ENCODE data around the gene ELAVL1.
"Not testable (repeated sequence)": the region's sequence is repeated elsewhere in the genome, so short reads cannot be mapped to it uniquely, and the experiment has no call there.

Gene ELAVL1

DNA sequence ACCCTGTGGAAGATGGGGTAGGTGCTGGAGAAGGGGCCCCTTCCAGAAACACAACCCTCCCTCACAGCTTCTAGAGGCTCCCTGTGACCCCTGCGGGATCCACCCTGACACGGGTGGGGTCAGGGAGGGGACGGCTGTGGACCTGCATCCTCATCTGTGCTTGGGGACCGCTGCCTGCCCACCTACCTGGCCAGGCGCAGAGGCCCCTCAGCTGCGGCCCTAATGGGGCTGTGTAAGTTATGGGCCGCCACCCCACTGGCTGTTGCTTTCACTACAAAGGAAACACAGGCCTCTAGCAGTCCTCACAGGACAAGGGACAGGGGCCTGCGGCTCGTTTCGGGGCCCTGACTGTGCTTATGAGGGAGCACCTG lies 72.5 kb downstream of the ELAVL1 start:
- no peak for DNase-seq

DNA sequence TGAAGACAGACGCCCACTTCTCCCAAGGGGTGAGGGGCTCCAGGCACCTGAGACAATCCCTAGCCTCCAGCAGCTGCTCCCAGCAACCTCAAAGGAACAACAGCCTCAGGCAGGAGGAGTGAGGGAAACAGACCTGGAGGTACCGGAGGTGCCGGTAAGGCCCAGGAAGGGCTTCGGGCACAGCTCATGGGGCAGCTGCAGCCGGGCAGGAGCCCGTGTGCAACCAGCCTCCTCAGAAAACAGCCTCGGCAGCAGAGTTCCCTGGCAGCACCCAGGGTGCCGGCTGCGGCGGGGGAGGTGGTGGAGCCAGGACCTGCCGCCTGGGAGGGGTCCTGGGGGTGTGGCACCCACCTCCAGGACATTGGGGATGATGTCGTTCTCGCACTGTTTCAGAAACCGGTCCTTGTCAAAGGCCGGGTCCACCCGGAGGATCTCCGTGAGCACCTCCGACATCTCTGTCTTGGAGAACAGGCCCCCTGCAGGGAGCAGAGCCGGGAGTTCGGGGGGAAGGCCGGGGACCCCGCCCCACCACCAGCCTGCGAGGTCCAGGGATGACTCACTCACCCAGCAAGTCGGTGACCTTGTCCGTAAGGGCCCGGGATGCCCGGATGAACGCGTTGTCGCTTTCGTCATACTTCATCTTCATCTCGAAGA lies 73.0 kb downstream of the ELAVL1 start:
- DNase-seq = no peak

DNA sequence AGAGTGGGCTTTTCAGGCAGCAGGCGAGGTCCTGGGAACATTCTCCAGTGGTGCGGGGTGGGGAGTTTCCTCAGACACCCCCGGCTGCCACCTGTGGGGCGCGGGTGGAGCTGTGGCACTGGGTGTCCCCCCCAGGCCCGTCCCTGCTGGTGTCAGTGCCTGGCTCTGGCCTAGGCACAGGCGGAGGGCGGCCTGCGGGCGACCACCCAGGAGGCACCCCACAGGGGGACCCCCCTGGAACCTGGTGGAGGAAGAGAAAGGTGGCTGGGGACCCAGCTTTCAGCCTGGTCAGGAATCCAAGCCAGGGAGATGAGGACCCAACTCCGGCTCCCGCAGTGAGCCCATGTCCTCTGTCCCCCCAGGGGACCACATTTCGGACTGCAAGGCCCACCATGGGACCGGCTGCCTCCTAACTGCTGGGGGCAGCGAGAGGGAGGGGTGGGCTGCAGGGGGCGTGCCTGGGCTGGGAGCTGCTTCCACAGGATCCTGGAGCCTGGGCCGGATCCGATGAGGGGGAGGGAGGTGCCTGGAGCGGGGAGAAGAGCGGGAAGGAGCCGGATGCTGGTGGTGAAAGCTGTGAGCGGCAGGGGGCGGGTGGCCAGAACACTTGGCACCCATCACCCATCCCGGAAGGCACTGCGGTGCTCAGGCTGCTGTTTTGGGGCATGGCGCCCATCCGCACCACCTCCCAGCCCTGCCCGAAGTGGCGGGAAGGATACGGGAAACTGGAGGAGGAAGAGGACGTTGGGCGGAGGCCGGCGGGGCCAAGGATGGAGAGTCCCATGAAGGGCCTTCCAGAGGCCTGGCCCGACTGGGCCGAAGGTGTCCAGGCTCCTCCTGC lies 74.0 kb downstream of the ELAVL1 start:
- no peak for DNase-seq

DNA sequence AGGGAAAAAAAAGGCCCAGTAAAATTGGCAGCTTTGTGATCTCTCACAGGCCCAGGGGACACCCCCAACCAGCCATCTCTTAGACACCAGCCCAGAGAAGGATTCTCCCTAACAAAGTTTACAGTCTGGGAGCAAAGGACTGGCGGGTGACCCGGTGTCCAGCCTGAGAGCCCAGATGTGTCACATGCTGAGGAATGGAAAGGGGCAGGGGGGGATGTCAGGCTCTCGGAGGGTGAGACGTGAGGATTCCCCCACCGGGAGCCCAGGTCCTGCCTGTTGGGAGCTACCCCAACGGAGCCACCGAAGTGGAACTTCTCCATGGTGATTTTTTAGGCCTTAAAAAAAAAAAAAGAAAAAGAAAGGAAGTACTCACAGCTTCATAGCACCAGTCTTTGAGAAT lies 74.7 kb downstream of the ELAVL1 start:
- DNase-seq = no peak

DNA sequence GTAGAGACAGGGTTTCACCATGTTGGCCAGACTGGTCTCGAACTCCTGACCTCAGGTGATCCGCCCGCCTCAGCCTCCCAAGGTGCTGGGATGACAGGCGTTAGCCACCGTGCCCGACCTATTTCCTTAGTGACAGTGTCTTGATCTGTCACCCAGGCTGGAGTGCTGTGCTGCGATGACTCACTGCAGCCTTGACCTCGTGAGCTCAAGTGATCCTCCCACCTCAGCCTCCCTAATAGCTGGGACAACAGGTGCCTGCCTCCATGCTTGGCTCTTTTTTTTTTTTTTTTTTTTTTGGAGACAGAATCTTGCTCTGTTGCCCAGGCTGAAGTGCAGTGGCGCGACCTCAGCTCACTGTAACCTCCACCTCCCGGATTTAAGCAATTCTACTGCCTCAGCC lies 75.4 kb downstream of the ELAVL1 start:
- DNase-seq = not testable (repeated sequence)

DNA sequence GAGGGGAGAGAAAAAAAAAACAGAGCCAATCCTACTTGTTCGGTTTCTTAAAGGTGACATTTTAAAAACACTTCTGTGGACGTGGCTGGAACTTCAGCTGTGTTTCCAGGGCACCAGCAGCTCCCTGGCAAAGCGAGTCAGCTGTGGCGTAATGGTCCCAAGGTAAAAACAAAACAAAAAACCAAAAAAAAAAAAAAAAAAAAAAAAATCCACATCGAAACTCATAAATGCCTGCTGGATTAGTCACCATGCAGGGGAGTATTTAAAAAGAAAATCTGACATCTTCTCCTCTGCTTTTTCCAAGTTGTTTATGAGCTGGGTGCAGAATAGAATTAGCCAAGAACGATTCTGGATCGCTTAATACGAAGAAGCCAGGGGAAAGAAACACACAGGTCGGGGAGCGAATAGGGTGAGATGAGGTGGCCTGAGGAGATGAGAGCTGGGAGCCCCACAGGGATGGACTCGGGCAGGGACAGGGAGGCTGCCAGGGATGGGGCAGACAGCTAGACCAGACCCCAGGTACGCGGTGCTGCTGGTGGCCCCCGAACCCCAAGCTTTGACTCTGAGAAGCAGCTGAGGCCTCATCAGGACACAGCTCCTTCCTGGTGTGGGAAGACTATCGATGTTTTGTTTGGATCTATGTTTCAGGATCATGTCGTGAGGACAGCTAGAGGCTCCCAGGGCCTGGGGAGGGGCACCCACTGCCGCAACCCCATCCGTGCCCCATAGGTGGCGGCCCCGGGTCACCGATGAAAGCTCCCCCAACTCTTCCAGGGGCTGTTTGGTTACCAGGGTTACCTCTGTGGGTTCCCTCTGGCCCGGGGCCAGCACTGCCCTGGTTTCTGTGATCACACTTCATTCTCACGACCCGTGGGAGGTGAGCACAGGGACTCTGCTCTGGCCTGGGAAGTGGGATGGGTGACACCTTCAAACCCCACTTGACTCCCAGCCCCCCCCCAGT lies 76.4 kb downstream of the ELAVL1 start:
- peak; percentile 90 for DNase-seq

DNA sequence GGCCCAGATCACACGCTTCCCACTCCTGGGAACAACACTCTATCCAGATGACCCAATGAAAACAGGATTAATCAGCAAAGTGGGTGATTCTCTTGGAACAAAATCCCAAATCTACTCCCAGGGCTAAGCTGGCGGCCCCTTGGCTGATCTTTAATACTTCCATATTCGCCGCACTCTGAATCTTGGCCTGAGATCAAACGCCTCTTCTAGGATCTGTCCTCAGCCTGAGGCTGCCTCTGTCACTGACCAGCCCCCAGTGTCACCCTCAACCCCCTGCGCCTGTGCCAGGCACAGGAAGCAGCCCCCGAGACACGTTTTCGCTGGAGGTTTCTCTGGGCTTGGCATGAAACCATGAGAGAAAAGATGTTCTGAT lies 77.1 kb downstream of the ELAVL1 start:
- DNase-seq = no peak

DNA sequence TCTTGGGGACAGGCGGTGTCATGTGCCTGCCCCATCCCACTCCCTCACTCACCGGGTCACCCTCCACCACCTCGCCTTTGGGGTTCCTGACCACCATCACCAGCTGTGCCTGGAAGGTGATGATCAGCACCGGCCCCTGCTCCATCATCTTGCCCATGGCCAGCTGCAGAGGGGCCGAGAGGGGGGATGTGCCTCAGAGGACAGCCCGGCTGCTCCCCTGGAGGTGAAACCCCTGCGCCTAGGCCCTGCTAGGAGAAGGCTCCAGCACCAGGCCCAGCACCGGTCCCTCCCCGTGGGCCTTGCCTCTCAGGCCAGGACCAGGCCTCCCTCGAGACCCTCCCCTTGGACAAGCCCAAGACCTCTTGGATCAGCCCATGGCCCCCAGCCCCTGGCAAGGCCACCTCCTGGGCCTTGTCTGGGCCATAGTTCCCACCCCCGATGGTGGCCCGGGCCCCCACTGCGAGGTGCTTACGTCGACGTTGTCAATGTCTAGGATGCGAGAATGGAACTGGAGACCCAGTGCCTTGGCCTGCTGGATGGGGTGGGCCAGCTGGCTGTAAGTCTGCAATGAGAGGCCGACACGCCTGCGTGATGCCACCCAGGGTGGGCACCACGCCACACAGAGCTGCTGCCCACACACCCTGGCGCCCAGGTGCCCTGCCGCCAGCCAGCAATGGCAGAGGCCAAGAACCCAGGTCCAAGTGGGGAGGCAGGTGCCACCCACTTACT lies 77.7 kb downstream of the ELAVL1 start:
- no peak for DNase-seq

DNA sequence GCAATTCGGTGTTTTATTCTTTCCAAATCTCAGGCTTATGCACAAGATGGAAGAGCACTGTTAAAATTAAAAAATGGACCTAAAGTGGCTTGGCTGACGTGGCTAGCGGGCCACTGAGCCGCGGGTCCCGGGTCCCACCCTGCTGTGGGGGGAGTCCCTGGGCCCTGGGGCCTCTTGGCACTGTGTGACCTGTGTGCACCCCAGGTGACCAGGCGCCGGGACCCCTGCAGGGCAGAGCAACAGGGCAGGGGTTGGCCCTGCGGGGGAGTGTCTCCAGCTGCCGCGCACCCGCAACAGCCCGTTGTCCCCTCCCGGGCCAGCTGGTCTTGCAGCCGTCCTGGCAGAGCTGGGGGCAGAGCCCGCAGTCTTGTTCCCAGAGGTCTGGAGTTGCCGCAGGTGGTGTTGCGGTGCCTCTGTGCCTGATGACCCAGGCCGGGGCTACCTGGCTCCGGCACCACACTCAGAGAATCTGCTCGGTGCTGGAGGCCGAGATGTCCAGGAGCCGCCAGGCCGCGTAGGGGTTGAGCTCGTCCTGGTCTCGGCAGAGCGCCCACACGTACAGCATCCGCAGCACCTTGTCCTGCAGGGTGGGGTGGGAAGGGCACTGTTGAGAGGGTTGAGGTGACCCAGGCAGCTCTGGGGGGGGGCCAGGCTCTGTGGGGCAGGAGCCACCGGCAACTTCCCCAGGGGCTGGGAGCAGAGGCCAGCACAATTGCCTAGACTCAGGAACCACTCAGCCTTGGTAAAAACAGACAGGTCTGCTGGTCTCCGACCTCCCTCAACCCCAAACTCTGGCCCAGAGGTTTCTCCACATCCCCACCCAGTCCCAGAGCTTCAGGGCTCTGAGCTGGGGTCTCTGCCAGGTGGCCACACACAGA lies 78.5 kb downstream of the ELAVL1 start:
- no peak for DNase-seq

DNA sequence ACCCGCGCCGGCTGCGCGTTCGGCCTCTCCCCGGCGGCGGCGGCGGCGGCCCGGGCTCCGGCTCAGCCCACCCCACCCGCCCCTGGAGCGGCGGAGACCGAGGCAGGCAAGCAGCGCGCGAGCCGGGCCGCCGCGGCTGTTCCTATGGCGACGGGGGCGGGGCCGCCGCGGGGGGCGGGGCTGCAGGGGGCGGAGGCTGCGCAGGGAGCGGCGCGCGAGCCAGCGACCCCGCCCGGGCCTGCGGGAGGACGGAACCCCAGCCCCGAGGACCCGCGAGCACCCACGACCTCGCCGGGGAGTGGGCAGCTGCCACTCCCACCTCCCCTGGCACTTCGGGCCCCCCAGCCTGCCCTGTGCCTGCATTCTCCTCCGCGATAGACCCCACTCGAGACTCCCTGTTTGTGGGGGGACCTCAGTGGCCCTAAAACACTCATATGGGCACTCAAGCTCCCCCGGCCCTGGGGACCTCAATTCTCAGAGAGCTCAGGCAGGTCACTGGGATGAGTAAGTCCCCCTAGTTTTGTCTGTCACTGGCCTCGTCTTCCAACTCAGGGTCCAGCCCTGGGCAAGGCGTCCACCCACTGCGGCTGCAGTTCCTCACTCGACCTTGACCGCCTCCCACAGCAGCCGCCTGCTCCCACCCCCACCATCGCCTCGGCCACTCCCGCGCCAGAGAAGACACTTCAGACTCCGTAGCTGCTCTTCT lies 79.3 kb downstream of the ELAVL1 start, which contains the start of gene CTXN1:
CTXN1 (minus strand) TSS at position 115 of the 706 bp plus-strand sequence. CDS start 597 bp downstream, outside the sequence.
- peak; percentile 74 for DNase-seq

DNA sequence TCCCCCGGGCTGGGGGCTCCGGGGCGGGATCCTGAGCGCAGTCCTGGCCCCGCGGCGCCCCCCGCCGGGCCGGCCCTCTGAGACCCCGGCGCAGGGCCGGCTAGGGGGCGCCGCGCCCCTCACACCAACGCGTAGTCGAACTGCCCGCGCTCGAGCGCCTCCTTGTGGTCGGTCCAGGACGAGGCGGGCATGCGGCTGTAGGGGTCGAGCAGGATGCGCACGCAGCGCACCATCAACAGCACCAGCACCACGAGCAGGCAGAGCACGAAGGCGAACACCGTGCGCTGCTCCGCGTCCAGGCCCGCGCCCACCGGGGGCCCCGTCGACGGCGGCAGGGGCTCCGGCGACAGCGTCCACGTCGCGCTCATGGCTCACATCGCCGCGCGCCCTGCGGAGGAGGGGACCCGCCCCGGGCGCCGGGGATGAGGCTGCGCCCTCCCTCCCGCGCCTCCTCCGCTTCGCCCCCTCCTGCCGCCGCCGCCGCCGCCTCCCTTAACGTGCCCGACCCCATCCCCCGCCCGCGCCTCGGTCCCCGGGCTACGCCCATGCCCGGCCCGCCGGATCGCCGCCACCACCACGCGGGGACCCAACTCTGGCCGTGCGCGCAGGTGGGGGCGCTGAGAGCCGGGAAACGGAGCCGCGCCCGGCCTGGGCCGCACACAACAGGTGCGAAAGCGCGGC lies 80.1 kb downstream of the ELAVL1 start:
- peak; percentile 93 for DNase-seq

DNA sequence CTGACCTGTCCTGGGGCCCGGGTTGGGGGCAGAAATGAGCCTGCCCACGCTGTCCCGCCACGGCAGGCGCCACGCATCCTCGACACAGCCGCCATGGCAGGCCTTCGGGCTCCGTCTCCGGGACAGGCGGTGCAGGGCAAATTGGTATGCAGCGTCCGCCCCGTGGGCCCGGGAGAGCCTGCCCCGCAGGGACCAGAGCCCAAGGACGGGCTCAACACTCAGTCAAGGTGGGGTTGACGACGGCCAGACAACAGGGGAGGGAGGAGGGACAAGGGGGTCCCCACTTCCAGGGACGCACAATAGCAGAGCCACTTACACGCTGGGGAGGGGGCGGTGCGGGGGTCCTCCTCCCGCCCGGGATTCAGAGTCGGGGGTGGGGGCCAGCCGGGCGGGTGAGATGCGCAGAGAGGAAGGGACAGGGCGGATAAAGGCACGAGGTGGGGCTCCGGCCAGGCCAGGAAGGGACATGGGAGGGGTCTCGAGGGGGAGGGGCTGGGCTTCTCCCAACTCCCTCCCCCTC lies 80.7 kb downstream of the ELAVL1 start:
- no peak for DNase-seq

DNA sequence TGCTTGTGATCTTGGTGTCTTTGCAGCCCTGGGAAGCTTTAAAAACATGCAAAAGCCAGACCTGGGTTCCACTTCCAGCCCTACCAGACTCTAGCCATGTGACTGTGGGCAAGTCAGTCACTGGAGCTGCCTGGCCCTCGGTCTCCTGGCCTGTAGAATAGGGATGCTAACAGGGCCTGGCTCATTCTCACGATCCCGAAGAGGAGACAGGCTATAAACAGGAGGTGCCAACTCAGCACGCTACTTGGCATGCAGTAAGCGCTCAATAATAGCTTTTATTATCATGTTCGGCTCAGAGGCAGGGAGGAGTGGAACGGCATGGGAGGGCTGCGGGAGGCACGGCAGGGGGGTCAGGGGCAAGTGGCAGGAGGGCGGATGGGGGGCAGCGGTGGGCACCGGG lies 81.2 kb downstream of the ELAVL1 start:
- peak; percentile 32 for DNase-seq

DNA sequence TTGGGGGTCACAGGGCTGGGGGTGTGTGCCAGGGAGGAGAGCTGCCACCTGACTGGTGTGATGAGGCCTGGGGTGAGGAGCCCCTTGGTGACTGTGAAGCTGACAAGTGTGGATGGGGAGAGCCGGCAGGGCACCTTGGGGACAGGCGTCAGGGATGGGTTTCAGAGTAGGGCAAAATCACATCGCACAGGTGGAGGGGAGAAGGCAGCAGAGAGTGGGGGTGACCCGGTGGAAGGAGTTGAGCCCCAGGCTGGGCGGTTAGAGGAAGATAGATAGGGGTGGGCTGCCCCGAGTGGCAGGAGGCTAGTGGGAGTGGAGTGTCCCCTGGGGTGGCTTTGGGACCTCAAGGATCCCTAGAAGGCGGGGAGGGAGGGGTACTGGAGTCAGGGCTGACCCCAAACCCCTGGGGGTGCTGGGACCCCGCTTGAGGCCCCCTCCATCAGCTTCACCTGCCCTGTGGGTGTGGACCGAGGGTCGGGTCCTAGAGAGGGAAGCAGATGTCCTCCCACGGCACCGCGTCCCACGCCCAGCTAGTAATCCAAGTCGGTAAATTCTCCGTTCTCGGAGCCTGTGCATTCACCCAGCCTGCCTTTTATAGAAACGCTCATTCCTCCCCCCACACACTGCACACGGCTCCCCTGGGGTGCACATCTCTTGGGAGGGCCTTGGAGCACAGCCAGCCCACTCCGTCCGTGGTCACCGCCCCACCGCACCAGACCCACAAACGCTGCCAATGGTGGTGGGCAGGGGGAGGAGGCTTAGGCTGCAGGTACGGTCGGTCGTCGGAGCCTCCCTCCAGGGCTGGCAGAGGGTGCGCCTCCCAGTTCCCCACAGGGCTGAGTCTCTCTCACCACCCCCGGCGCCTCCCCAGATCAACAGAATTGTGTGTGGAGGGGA lies 81.9 kb downstream of the ELAVL1 start:
- no peak for DNase-seq

DNA sequence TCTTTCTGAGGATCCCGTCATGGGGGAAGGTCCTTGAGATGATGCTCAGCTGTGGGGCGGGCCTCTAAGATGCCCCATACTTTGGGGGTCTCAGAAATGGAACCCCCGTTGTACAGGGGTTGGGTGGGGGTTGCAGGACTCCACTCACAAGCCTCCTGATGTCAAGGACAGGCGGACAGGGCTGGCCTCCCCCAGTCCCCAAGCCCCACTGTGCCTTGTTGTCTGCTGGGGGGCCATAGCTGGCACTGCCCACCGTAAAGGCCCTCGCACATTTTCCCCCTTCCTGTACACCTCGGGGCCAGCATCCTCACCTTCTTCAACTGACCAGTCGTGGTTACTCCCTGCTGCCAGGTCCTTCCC lies 82.6 kb downstream of the ELAVL1 start:
- DNase-seq = no peak

DNA sequence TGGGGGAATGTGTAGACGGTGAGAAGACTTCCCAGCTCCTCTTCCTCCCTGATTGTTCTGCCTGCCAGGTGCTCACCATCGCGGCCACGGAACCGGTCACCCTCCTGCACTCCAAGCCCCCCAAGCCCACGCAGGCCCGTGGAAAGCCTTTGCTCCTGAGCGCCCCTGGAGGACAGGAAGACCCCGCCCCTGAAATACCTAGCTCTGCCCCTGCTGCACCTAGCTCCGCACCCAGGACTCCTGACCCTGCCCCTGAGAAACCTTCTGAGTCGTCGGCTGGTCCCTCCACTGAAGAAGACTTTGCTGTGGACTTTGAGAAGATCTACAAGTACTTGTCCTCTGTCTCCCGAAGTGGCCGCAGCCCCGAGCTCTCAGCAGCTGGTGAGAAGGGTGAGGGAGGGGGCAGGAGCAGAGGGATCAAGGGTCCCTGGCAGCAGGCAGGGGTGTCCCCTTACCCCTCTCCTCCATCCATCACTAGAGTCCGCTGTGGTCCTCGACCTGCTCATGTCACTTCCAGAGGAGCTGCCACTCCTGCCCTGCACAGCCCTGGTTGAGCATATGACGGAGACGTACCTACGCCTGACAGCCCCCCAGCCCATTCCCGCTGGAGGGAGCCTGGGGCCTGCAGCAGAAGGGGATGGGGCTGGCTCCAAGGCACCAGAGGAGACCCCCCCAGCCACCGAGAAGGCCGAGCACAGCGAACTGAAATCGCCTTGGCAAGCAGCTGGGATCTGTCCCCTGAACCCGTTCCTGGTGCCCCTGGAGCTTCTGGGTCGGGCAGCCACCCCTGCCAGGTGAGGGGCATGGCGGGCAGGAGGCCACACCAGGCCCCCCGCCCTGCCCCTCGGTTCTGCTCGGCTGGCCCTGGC lies 83.2 kb downstream of the ELAVL1 start:
- DNase-seq = no peak

DNA sequence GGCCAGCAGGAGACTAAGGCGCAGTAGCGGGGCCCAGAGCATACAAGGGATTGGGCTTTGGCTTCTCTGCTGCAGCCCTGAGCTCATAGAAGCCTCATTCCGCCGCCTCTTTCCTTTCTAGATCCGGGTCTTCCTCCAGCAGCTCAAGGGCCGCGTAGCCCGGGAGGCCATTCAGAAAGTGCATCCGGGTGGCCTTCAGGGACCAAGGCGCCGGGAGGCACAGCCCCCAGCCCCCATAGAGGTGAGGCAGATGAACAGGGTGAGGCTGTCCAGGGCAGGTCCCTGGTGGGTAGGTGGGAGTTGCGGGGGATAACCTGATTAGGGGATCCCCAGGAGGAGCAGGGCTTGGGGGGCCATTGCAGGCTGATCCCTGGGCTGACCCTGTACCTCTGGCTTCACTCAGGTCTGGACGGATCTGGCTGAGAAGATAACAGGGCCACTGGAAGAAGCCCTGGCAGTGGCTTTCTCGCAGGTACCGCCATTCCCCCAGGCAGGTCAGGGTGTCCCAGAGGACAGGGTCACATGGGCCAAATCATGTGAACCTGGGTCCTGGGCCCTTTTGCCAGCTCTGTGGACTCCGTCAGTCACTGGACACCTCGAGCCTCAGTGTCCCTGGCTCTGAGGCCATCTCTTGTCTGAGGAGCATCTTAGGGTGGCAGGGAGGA lies 84.0 kb downstream of the ELAVL1 start:
- DNase-seq = no peak
